ENCODE results near the gene MATK.

The MATK gene

GRCh38 chr19:3746371-3747056 is 39.7 kb downstream of the MATK start:
- DNase-seq: no peak

GRCh38 chr19:3745363-3746045 is 40.7 kb downstream of the MATK start:
- DNase-seq: no peak

- no peak for DNase-seq
Observed at GRCh38 chr19:3743486-3743885, 42.7 kb downstream of the MATK start.

- DNase-seq: no peak
Observed at GRCh38 chr19:3740431-3740830, 45.8 kb downstream of the MATK start.

GRCh38 chr19:3738477-3739220 is 47.5 kb downstream of the MATK start:
- no peak for DNase-seq

GRCh38 chr19:3737487-3738205 is 48.5 kb downstream of the MATK start:
- DNase-seq: no peak

- DNase-seq: no peak
Observed at GRCh38 chr19:3736106-3736724, 50.0 kb downstream of the MATK start.

- no peak for DNase-seq
Observed at GRCh38 chr19:3734310-3734600, 51.9 kb downstream of the MATK start.

GRCh38 chr19:3733549-3734309 is 52.5 kb downstream of the MATK start:
- no peak for DNase-seq

GRCh38 chr19:3732108-3732507 is 54.1 kb downstream of the MATK start:
- no peak for DNase-seq

GRCh38 chr19:3730457-3730958 is 55.7 kb downstream of the MATK start:
- no peak for DNase-seq

All from activated CD4-positive, alpha-beta T cell treated with anti-CD3 and anti-CD28 coated beads, Interleukin-2, amount 50 U/mL, for 4 hours (primary cell).